B cell (primary cell): ENCODE measurements around the gene SNAP47. TPM values are rescaled to one million over a fixed set of nuclear protein-coding genes. Genes with fewer than 3 reads are reported as not detected.

Experiments
- ATAC-seq: fragments of 200-7000 bp; cut with Tn5 transposase; one replicate; pipeline ENCODE4 v1.10.0; 2021; ENCODE audit warnings: low read depth, mild to moderate bottlenecking, moderate number of reproducible peaks, moderate library complexity
- CTCF ChIA-PET: fragments of 350-600 bp; sonication (Branson Sonifier 250); formaldehyde crosslinking; loops from one replicate; lab custom pipeline; 2021; ENCODE audit warnings: antibody characterized with exemption, inconsistent platforms; lab: Charles Lee
- POLR2A ChIA-PET: fragments of 350-600 bp; sonication (Branson Sonifier 250); formaldehyde crosslinking; loops from one replicate; lab custom pipeline; 2021; ENCODE audit warnings: antibody characterized with exemption; lab: Charles Lee
- DNase-seq: peaks from one replicate; pipeline ENCODE4 v3.0.0; 2013
- H2AFZ ChIP-seq: 2 replicates; pipeline ENCODE4 v1.6.1; 2012; ENCODE audit warnings: mild to moderate bottlenecking, low read depth, low read length; ENCODE audit not compliant: insufficient read depth, poor library complexity, severe bottlenecking
- H3K27ac ChIP-seq, 2 donors: 1 replicate in 1 of 2; 2 replicates in 1 of 2; pipeline ENCODE4 v1.5.1; 2012 to 2013; ENCODE audit warnings: low read length in 2 of 2, mild to moderate bottlenecking in 2 of 2, moderate library complexity in 1 of 2
- H3K27me3 ChIP-seq, 4 experiments: fragments of 200-600 bp in 1 of 4; sonication (generic) in 1 of 4; replicated peaks in 1 of 4; 1 replicate in 2 of 4; 2 replicates in 2 of 4; pipeline versions ENCODE4 v1.6.1 to v1.7.0; 2013 to 2016; ENCODE audit warnings: low read length in 3 of 4, mild to moderate bottlenecking in 2 of 4, mixed read lengths in 1 of 4, moderate library complexity in 1 of 4; ENCODE audit not compliant: insufficient read depth in 4 of 4, control insufficient read depth in 3 of 4; ENCODE audit errors: control extremely low read depth in 1 of 4
- H3K36me3 ChIP-seq, 2 experiments: replicated peaks in 1 of 2; 1 replicate in 1 of 2; 2 replicates in 1 of 2; pipeline versions ENCODE4 v1.6.1 to v1.7.1; 2013; ENCODE audit warnings: low read length in 1 of 2; ENCODE audit not compliant: insufficient read depth in 2 of 2, control insufficient read depth in 1 of 2; ENCODE audit errors: control extremely low read depth in 1 of 2, extremely low read depth in 1 of 2
- H3K4me1 ChIP-seq, 2 donors: fragments of 200-600 bp in 1 of 2; sonication (generic) in 1 of 2; 1 replicate in 1 of 2; 2 replicates in 1 of 2; pipeline versions ENCODE4 v1.5.1 to v1.6.1; 2013 to 2017; ENCODE audit warnings: low read length in 2 of 2; ENCODE audit not compliant: control insufficient read depth in 2 of 2, insufficient read depth in 2 of 2
- H3K4me2 ChIP-seq: replicated peaks from 2 replicates; pipeline ENCODE3; 2012; ENCODE audit warnings: mild to moderate bottlenecking, low read depth, low read length; ENCODE audit not compliant: poor library complexity, severe bottlenecking
- H3K4me3 ChIP-seq, 5 experiments: fragments of 200-600 bp in 1 of 5; sonication (generic) in 1 of 5; 1 replicate in 3 of 5; 2 replicates in 2 of 5; pipeline versions ENCODE4 v1.5.1 to v1.7.0; 2011 to 2016; ENCODE audit warnings: low read length in 4 of 5, mild to moderate bottlenecking in 4 of 5, low read depth in 2 of 5, control low read depth in 1 of 5, moderate library complexity in 1 of 5; ENCODE audit not compliant: insufficient read depth in 1 of 5; ENCODE audit errors: control extremely low read depth in 1 of 5, extremely low read depth in 1 of 5
- H3K79me2 ChIP-seq: fragments of 200-600 bp; sonication (generic); one replicate; pipeline ENCODE4 v1.6.0; 2016; ENCODE audit warnings: low read length; ENCODE audit not compliant: control insufficient read depth, insufficient read depth
- H3K9ac ChIP-seq: fragments of 200-600 bp; sonication (generic); 2 replicates; pipeline ENCODE4 v1.6.1; 2017; ENCODE audit warnings: mild to moderate bottlenecking, low read length, moderate library complexity
- H3K9me3 ChIP-seq, 3 donors: one replicate each; pipeline versions ENCODE4 v1.6.1 to v1.7.1; 2013; ENCODE audit warnings: low read length in 2 of 3; ENCODE audit not compliant: control insufficient read depth in 2 of 3, insufficient read depth in 1 of 3; ENCODE audit errors: control extremely low read depth in 1 of 3
- H4K20me1 ChIP-seq: 2 replicates; pipeline ENCODE4 v1.6.0; 2012; ENCODE audit warnings: mild to moderate bottlenecking, low read length; ENCODE audit not compliant: insufficient read depth, control insufficient read depth, poor library complexity, severe bottlenecking
- H3K27ac Mint-ChIP-seq: one replicate; pipeline ENCODE4 v1.8.0; 2021; ENCODE audit warnings: mixed read lengths
- H3K27me3 Mint-ChIP-seq: one replicate; pipeline ENCODE4 v1.8.0; 2021; ENCODE audit warnings: mixed read lengths
- H3K4me1 Mint-ChIP-seq: one replicate; pipeline ENCODE4 v1.8.0; 2021; ENCODE audit warnings: mixed read lengths
- H3K4me3 Mint-ChIP-seq: one replicate; pipeline ENCODE4 v1.8.0; 2021; ENCODE audit warnings: mixed read lengths
- H3K9me3 Mint-ChIP-seq: one replicate; pipeline ENCODE4 v1.8.0; 2022; ENCODE audit warnings: mixed read lengths; ENCODE audit not compliant: insufficient read depth
- EZH2 ChIP-seq: IDR thresholded peaks from 2 replicates; pipeline ENCODE4 v1.6.1; 2012; ENCODE audit warnings: borderline replicate concordance, low read depth, mild to moderate bottlenecking, moderate library complexity, low read length; ENCODE audit not compliant: insufficient read depth, poor library complexity, severe bottlenecking
- WGBS: methylation state at CpG from one replicate; pipeline ENCODE4 v1.1.5; 2013; ENCODE audit warnings: missing lambda C conversion rate; ENCODE audit not compliant: insufficient coverage; 5-methylcytosine and 5-hydroxymethylcytosine counted together
- intact Hi-C: fragments of 100-400 bp; cut with micrococcal nuclease; formaldehyde crosslinking; loops from one replicate; pipeline ENCODE4 v1.10.0; 2022
- polyA plus RNA-seq: library from polyadenylated mRNA; depleted of rRNA; stranded (reverse); fragments of >200 nt; gene quantifications from 2 replicates; pipeline ENCODE4 v1.2.3, GENCODE V29; 2012
- total RNA-seq, 2 donors: library from RNA; stranded (reverse); fragments of 120-200 nt in 1 of 2; gene quantifications; 1 replicate in 1 of 2; 2 replicates in 1 of 2; pipeline versions ENCODE4 v1.2.3 to v1.2.4, GENCODE V29; 2013 to 2022
- TF ChIP-seq, protein P1 (sequence below): fragments of 200-600 bp; IDR thresholded peaks from one replicate; pipeline ENCODE4 v1.8.0; 2022; ENCODE audit warnings: antibody characterized with exemption, mild to moderate bottlenecking

Gene SNAP47
- total and polyA plus RNA-seq, 2 donors (not counting 1 experiment from before 2014, with no cell fraction given), result 25.6 to 34.9 TPM

DNA sequence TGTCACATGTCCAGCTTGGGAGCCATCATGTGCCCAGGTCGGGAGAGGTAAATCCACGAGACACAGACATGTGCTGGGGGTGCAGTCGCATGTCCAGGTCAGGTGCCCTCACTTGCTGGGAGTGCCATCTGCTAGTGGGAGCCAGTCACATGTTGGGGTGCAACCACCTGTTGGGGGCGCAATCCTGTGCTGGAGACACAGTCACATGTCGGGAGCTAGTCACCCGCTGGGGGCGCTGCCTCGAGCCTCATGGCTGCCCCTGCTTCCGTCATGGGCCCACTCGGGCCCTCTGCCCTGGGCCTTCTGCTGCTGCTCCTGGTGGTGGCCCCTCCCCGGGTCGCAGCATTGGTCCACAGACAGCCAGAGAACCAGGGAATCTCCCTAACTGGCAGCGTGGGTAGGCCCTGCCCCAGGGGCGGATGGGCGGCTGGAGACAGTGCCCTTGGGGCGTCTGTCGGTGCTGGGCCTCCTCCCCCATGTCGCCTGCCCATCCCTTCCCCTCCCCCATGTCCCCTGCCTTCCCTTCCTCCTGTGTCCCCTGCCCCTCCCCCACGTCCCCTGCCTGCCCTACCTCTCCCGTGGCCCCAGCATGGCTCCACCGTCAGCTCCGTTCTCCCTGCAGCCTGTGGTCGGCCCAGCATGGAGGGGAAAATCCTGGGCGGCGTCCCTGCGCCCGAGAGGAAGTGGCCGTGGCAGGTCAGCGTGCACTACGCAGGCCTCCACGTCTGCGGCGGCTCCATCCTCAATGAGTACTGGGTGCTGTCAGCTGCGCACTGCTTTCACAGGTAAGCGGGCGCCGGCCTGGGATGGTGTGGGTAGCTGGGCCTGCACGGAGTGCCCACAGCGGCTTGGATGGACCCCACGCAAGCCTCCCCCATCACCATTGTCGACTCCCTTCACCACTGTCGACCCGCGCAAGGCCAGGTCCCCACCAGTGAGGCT lies 80.5 kb downstream of the SNAP47 start, which contains the start of gene PRSS38:
Gene PRSS38, plus strand, starts transcription at position 208 of the 942 bp plus-strand sequence. Its CDS starts 42 bp downstream, at position 250.
- TF ChIP-seq, protein P1, sequence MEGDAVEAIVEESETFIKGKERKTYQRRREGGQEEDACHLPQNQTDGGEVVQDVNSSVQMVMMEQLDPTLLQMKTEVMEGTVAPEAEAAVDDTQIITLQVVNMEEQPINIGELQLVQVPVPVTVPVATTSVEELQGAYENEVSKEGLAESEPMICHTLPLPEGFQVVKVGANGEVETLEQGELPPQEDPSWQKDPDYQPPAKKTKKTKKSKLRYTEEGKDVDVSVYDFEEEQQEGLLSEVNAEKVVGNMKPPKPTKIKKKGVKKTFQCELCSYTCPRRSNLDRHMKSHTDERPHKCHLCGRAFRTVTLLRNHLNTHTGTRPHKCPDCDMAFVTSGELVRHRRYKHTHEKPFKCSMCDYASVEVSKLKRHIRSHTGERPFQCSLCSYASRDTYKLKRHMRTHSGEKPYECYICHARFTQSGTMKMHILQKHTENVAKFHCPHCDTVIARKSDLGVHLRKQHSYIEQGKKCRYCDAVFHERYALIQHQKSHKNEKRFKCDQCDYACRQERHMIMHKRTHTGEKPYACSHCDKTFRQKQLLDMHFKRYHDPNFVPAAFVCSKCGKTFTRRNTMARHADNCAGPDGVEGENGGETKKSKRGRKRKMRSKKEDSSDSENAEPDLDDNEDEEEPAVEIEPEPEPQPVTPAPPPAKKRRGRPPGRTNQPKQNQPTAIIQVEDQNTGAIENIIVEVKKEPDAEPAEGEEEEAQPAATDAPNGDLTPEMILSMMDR, result no peak
- TF ChIP-seq EZH2, result no peak
- Histone ChIP-seq H2AFZ (no peak within 1 kb of the TSS), H3K9ac (no peak within 1 kb of the TSS), H3K36me3 (no peaks in the 10 kb centered on the region), H3K4me3 (no peak within 1 kb of the TSS), H3K27me3 (no peaks in the 10 kb centered on the region), H3K27ac (no peak within 1 kb of the TSS), H3K79me2 (no peaks in the 10 kb centered on the region), H3K9me3 (peaks cover 0 to 35% (median 11%) of the 10 kb centered on the region in 3 donors), H3K4me1 (no peaks in the 10 kb centered on the region), H3K4me2 (no peak within 1 kb of the TSS), H4K20me1 (no peaks in the 10 kb centered on the region)
- intact Hi-C loops, result no loop called here
- ATAC-seq, result no peak
- H3K27ac Mint-ChIP-seq, result no peak within 1 kb of the TSS
- POLR2A ChIA-PET, result no interaction called here
- peaks cover 5% of the 10 kb centered on the region for H3K27me3 Mint-ChIP-seq
- no peak within 1 kb of the TSS for H3K4me3 Mint-ChIP-seq
- 94% methylated on average over 37 of the region's 44 CpGs for WGBS
- peaks cover 16% of the 10 kb centered on the region for H3K9me3 Mint-ChIP-seq
- CTCF ChIA-PET, result no interaction called here
- H3K4me1 Mint-ChIP-seq, result no peaks in the 10 kb centered on the region
- no peak for DNase-seq
